22Rv1 (cell line): ENCODE measurements around the gene RTKN.

ENCODE experiments used
- H3K27ac ChIP-seq: fragments of 450-650 bp; 2 replicates; pipeline ENCODE4 v1.5.1; 2017
- ZFX ChIP-seq: fragments of 450-650 bp; IDR thresholded peaks from 2 replicates; pipeline ENCODE4 v1.6.1; 2017; ENCODE audit warnings: antibody characterized with exemption, borderline replicate concordance
- TF ChIP-seq, protein P1 (sequence below): fragments of 450-650 bp; IDR thresholded peaks from 2 replicates; pipeline ENCODE4 v1.5.1; 2017; ENCODE audit warnings: mild to moderate bottlenecking

The RTKN gene

DNA sequence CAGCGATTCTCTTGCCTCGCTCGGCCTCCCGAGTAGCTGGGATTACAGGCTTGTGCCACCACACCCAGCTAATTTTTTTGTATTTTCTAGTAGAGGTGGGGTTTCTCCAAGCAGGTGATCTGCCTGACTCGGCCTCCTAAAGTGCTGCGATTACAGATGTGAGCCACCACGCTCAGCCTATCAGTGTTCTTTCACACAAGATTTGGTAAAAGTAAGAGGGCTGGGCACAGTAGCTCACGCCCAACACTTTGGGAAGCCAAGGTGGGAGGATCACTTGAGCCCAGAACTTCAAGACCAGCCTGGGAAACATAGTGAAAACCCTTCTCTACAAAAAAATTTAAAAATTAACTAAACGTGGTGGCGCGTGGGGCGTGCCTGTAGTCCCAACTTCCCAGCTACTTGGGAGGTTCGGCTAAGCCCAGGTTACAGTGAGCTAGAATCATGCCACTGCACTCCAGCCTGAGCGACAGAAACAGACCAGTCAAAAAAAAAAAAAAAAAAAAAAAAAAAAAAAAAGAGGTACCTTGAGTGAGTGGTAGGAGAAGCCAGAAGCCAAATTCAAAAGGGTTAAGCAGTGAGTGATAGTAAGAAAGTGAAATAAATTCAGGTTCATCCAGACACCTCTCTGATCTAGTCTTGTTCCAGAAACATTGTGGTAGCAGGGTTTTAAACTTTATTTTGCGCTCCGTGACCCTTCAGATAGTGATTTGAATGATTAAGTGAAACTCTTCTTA is 29.8 kb upstream of the RTKN start:
- peak overlapping the region; percentile 99 for H3K27ac ChIP-seq
- no peak for TF ChIP-seq ZFX
- TF ChIP-seq, protein P1, sequence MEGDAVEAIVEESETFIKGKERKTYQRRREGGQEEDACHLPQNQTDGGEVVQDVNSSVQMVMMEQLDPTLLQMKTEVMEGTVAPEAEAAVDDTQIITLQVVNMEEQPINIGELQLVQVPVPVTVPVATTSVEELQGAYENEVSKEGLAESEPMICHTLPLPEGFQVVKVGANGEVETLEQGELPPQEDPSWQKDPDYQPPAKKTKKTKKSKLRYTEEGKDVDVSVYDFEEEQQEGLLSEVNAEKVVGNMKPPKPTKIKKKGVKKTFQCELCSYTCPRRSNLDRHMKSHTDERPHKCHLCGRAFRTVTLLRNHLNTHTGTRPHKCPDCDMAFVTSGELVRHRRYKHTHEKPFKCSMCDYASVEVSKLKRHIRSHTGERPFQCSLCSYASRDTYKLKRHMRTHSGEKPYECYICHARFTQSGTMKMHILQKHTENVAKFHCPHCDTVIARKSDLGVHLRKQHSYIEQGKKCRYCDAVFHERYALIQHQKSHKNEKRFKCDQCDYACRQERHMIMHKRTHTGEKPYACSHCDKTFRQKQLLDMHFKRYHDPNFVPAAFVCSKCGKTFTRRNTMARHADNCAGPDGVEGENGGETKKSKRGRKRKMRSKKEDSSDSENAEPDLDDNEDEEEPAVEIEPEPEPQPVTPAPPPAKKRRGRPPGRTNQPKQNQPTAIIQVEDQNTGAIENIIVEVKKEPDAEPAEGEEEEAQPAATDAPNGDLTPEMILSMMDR, result no peak

DNA sequence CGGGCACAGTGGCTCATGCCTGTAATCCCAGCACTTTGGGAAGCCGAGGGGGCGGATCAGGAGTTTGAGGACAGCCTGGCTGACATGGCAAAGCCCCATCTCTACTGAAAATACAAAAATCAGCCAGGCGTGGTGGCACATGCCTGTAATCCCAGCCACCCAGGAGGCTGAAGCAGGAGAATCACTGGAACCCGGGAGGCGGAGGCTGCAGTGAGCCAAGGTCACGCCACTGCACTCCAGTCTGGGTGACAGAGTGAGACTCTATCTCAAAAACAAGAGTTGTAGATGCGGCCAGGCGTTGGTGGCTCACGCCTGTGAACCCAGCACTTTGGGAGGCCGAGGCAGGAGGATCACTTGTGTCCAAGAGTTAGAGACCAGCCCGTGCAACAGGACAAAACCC is 29.0 kb upstream of the RTKN start:
- H3K27ac ChIP-seq, result peak overlapping the region; percentile 99

- TF ChIP-seq, protein P1, result no peak
- no peak for TF ChIP-seq ZFX
Measured at GRCh38 chr2:74464406-74464805, 22.7 kb upstream of the RTKN start.

DNA sequence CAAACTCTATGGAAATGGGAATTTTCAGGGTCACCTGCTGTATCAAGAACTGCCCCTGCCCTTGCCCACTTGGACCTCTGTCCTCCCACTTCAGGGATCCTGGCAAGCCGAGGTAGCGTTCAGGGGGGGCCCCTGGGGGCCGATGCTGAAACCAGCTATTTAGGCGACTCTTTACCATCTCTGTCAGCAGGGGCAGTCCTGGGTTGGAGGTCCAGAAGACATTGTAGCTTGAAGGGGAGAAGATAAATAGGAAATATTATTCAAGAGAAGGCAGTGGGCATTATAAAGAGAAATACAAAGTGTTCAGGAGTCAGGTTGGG is 21.0 kb upstream of the RTKN start:
- TF ChIP-seq, protein P1, result no peak
- peak overlapping the region; percentile 42; the same call in 1 of the 2 replicates for H3K27ac ChIP-seq

More at GRCh38 chr2:74464406-74464805, 22.7 kb upstream of the RTKN start:
- peak overlapping the region; percentile 81 for H3K27ac ChIP-seq

GRCh38 chr2:74462054-74462785 is 20.5 kb upstream of the RTKN start:
- TF ChIP-seq ZFX, result no peak
- TF ChIP-seq, protein P1, result no peak
- H3K27ac ChIP-seq, result peak overlapping the region; percentile 98; the same call in 1 of the 2 replicates

GRCh38 chr2:74461187-74462053 is 19.7 kb upstream of the RTKN start:
- TF ChIP-seq ZFX, result no peak
- TF ChIP-seq, protein P1, result no peak
- peak overlapping the region; percentile 98 for H3K27ac ChIP-seq

- peak overlapping the region; percentile 98 for H3K27ac ChIP-seq
Measured at GRCh38 chr2:74460187-74460586, 18.4 kb upstream of the RTKN start.

- H3K27ac ChIP-seq, result peak overlapping the region; percentile 98
Measured at GRCh38 chr2:74459503-74460118, 17.9 kb upstream of the RTKN start.
